Smooth muscle cell (in vitro differentiated cells): ENCODE measurements around the gene SLC7A14. TPM values are rescaled to one million over a fixed set of nuclear protein-coding genes. Genes with fewer than 3 reads are reported as not detected.

Experiments used
- DNase-seq: peaks from one replicate; lab custom pipeline; 2025; ENCODE audit not compliant: unreplicated experiment; lab: John Stamatoyannopoulos, UW
- H2AFZ ChIP-seq: fragments of 200-600 bp; sonication (generic); 2 replicates; pipeline ENCODE4 v1.6.0; 2016; ENCODE audit warnings: antibody characterized with exemption, low read depth, mild to moderate bottlenecking
- H3F3A ChIP-seq: fragments of 200-600 bp; sonication (generic); 2 replicates; pipeline ENCODE4 v1.6.0; 2017; ENCODE audit warnings: antibody characterized with exemption, low read depth
- H3K27ac ChIP-seq: fragments of 200-600 bp; sonication (generic); 2 replicates; pipeline ENCODE4 v1.5.1; 2016; ENCODE audit warnings: low read depth, mild to moderate bottlenecking
- H3K27me3 ChIP-seq: fragments of 200-600 bp; sonication (generic); 2 replicates; pipeline ENCODE4 v1.6.1; 2016; ENCODE audit warnings: low read depth, mild to moderate bottlenecking
- H3K36me3 ChIP-seq: fragments of 200-600 bp; sonication (generic); 2 replicates; pipeline ENCODE4 v1.5.1; 2016; ENCODE audit warnings: low read depth
- H3K4me1 ChIP-seq: fragments of 200-600 bp; sonication (generic); 2 replicates; pipeline ENCODE4 v1.5.1; 2016; ENCODE audit warnings: low read depth
- H3K4me2 ChIP-seq: fragments of 200-600 bp; sonication (generic); 2 replicates; pipeline ENCODE4 v1.6.0; 2016; ENCODE audit warnings: mild to moderate bottlenecking
- H3K4me3 ChIP-seq: fragments of 200-600 bp; sonication (generic); 2 replicates; pipeline ENCODE4 v1.5.1; 2016; ENCODE audit warnings: mild to moderate bottlenecking
- H3K79me2 ChIP-seq: fragments of 200-600 bp; sonication (generic); 2 replicates; pipeline ENCODE4 v1.6.0; 2016; ENCODE audit warnings: low read depth, mild to moderate bottlenecking
- H3K9ac ChIP-seq: fragments of 200-600 bp; sonication (generic); 2 replicates; pipeline ENCODE4 v1.6.0; 2016; ENCODE audit warnings: low read depth
- H3K9me3 ChIP-seq: fragments of 200-600 bp; sonication (generic); replicated peaks from 2 replicates; pipeline ENCODE4 v1.5.1; 2016; ENCODE audit warnings: low read depth
- H4K20me1 ChIP-seq: fragments of 200-600 bp; sonication (generic); 2 replicates; pipeline ENCODE4 v1.6.0; 2016; ENCODE audit warnings: low read depth
- WGBS: methylation state at CpG from one replicate; pipeline ENCODE4 v1.1.7; 2016; ENCODE audit warnings: low lambda C conversion rate; 5-methylcytosine and 5-hydroxymethylcytosine counted together
- polyA plus RNA-seq: library from polyadenylated mRNA; unstranded; fragments of >200 nt; fragmentation: Nextera tagmentation; extraction: Ambion mirVana; gene quantifications from 2 replicates; pipeline ENCODE4 v1.2.1, GENCODE V29; 2016
- total RNA-seq: library from RNA; depleted of rRNA; stranded (reverse); fragments of >200 nt; gene quantifications from 2 replicates; pipeline ENCODE4 v1.2.3, GENCODE V29; 2014
- TF ChIP-seq, protein P1 (sequence below): fragments of 200-600 bp; sonication (generic); IDR thresholded peaks from 2 replicates; pipeline ENCODE4 v1.5.1; 2017; ENCODE audit warnings: borderline replicate concordance, mild to moderate bottlenecking, antibody characterized with exemption; ENCODE audit not compliant: insufficient read depth, poor library complexity, severe bottlenecking

SLC7A14 gene
- total and polyA plus RNA-seq, 2 experiments from 2014 or later, result not detected

DNA sequence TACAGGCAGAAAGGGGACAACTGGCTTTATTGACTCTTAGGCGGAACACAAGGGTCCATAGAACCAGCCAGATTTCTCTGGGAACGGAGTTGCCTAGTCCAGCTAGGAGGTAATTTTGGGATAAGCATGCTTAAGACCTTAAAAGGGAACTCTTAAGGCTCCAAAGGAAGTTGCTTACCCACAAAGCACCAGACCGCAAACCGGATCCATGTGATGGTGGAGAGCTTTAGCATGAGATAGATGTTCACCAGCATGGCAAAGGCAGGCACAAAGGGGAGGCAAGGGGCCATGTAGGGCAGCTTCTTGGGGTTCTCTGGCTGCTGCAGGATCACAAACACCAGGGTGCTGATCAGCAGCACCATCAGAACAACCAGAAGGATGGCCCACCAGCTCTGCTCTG lies 105.8 kb downstream of the SLC7A14 start:
- Histone ChIP-seq H3K36me3 (no peaks in the 10 kb centered on the region), H3K27me3 (no peaks in the 10 kb centered on the region), H3K27ac (no peak overlapping the region), H3K4me3 (no peak overlapping the region), H3K4me2 (no peak overlapping the region), H3K9me3 (no peaks in the 10 kb centered on the region), H3K4me1 (no peaks in the 10 kb centered on the region), H4K20me1 (no peaks in the 10 kb centered on the region), H3F3A (no peaks in the 10 kb centered on the region), H3K79me2 (no peaks in the 10 kb centered on the region), H3K9ac (no peak overlapping the region), H2AFZ (no peak overlapping the region)
- 96% methylated on average over 4 of the region's 4 CpGs for WGBS
- no peak for DNase-seq
- TF ChIP-seq, protein P1, sequence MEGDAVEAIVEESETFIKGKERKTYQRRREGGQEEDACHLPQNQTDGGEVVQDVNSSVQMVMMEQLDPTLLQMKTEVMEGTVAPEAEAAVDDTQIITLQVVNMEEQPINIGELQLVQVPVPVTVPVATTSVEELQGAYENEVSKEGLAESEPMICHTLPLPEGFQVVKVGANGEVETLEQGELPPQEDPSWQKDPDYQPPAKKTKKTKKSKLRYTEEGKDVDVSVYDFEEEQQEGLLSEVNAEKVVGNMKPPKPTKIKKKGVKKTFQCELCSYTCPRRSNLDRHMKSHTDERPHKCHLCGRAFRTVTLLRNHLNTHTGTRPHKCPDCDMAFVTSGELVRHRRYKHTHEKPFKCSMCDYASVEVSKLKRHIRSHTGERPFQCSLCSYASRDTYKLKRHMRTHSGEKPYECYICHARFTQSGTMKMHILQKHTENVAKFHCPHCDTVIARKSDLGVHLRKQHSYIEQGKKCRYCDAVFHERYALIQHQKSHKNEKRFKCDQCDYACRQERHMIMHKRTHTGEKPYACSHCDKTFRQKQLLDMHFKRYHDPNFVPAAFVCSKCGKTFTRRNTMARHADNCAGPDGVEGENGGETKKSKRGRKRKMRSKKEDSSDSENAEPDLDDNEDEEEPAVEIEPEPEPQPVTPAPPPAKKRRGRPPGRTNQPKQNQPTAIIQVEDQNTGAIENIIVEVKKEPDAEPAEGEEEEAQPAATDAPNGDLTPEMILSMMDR, result no peak

DNA sequence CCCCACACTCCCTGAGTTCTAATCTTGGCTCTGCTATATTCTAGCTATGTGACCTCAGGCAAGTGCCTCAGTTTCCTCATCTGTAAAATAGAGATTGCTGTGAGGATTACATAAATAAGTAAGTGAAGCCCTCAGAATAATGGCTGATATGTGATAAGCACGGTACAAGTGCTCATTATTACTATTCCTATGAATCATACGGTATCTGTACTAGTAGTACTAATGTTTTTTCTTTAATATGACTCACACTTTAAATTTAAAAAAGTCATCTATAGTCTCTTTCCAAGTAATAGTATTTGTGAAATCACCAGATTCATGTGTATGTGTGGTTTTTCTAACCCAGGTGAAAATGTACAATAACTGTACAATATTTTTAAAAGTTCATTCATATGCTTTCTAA lies 108.5 kb downstream of the SLC7A14 start:
- DNase-seq, result no peak
- no peaks in the 10 kb centered on the region for H3K4me1 ChIP-seq

DNA sequence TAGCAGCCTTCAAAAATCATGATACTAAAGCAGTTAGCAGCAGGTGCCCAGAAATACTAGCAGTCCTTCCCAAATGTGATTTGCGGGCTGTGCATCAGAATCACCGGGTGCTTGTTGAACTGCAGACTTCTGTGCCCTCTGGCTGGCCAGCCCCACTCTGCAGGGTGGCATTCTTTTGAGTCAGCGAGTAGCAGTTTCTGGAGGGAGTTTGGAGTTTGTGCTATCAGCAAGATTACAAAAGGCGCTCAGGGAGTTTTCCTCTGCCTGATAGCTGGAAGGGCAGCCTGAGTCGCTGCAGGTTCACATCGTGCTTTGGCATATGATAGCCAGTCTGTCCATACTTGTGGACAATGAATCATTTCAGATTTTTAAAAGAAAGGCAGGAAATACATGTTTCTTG lies 109.6 kb downstream of the SLC7A14 start:
- Histone ChIP-seq H3K79me2 (no peaks in the 10 kb centered on the region), H3F3A (no peaks in the 10 kb centered on the region), H2AFZ (no peak overlapping the region), H3K27me3 (no peaks in the 10 kb centered on the region), H4K20me1 (no peaks in the 10 kb centered on the region), H3K4me3 (no peak overlapping the region), H3K36me3 (no peaks in the 10 kb centered on the region), H3K27ac (no peak overlapping the region), H3K4me1 (no peaks in the 10 kb centered on the region), H3K9me3 (no peaks in the 10 kb centered on the region), H3K4me2 (no peak overlapping the region), H3K9ac (no peak overlapping the region)
- WGBS, result 55% methylated on average over 6 of the region's 6 CpGs
- TF ChIP-seq, protein P1, result no peak
- no peak for DNase-seq

More for the DNA sequence above, 108.5 kb downstream of the SLC7A14 start:
- 39% methylated on average over 2 of the region's 2 CpGs for WGBS
- no peaks in the 10 kb centered on the region for H3K27me3 ChIP-seq
- H4K20me1 ChIP-seq, result no peaks in the 10 kb centered on the region
- no peaks in the 10 kb centered on the region for H3K79me2 ChIP-seq
- H3K9me3 ChIP-seq, result no peaks in the 10 kb centered on the region
- H3K9ac ChIP-seq, result no peak overlapping the region
- H3K36me3 ChIP-seq, result no peaks in the 10 kb centered on the region
- no peak overlapping the region for H2AFZ ChIP-seq
- no peak overlapping the region for H3K4me2 ChIP-seq
- H3F3A ChIP-seq, result no peaks in the 10 kb centered on the region
- no peak overlapping the region for H3K27ac ChIP-seq
- H3K4me3 ChIP-seq, result no peak overlapping the region
- TF ChIP-seq, protein P1, result no peak

DNA sequence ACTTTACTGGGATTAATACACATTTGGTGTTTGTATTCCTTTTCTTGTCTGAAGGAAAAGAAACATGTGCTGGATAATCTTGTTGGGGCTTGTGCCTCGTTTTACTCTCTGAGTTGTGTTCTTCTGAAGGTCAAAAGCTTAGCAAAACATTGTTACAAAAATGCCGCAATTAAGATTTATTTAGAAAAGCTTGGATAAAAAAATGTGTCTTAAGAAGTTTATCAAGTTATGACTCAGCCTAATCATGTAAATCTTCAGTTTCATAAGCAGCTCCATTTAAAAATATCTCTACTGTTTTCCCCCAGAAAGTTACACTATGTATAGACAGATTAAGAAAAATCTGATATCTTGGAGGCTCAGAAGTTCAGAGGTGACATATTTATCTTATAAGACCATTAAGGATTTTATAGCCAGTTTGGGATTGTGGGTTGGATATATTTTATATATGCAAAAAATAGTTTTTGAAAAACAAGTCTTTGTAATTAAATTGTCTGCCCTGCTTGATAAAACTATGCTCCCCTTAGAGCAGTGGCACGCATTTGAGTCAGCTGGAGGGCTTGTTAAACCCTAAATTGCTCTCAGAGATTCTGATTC lies 110.7 kb downstream of the SLC7A14 start:
- no peak for DNase-seq
- H4K20me1 ChIP-seq, result no peaks in the 10 kb centered on the region

More for the DNA sequence above, 110.7 kb downstream of the SLC7A14 start:
- H2AFZ ChIP-seq, result no peak overlapping the region
- no peak overlapping the region for H3K4me2 ChIP-seq
- TF ChIP-seq, protein P1, result no peak
- H3K27me3 ChIP-seq, result no peaks in the 10 kb centered on the region
- peaks cover 4% of the 10 kb centered on the region for H3K4me1 ChIP-seq
- no peaks in the 10 kb centered on the region for H3K9me3 ChIP-seq
- H3K27ac ChIP-seq, result no peak overlapping the region
- H3K36me3 ChIP-seq, result no peaks in the 10 kb centered on the region
- H3K4me3 ChIP-seq, result no peak overlapping the region
- H3K9ac ChIP-seq, result no peak overlapping the region
- H3K79me2 ChIP-seq, result no peaks in the 10 kb centered on the region
- 59% methylated on average over 3 of the region's 3 CpGs for WGBS
- H3F3A ChIP-seq, result no peaks in the 10 kb centered on the region
